ENCODE data around the gene EEF2K.
A peak's percentile ranks its signal among the peaks of the same experiment; 100 is the strongest.

EEF2K gene

DNA sequence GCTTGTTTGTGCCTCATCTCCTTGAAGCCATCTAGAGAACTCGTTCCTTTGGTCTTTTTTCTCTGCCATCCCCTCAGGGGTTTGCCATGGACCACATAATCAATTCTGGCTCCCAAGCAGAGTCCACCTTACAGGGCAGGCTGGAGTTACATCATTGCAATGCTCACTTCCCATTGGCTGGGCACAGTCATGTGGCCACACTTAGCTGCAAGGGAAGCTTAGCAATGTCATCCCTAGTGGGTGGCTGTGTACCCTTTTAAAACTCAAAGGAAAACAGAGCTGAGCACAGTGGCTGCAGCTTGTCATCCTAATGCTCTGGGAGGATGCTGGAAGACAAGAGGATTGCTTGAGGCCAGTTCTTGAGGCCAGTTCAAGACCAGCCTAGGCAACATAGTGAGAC, 49.3 kb downstream of the EEF2K start:
- no peak for DNase-seq

DNA sequence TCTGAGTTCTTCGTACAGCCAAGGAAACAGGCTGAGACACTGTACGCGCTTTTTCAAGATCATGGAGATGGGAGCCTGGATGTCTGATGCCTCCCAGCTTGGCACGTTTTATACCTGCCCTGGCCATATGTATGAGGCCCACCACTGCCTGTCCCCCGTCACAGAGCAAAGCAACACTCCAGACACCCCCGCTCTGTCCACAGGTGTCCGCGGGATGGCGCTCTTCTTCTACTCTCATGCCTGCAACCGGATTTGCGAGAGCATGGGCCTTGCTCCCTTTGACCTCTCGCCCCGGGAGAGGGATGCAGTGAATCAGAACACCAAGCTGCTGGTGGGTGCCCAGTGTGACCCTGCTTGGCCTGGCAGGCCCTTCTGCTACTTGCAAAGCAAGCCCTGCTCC, 51.4 kb downstream of the EEF2K start:
- DNase-seq: no peak

DNA sequence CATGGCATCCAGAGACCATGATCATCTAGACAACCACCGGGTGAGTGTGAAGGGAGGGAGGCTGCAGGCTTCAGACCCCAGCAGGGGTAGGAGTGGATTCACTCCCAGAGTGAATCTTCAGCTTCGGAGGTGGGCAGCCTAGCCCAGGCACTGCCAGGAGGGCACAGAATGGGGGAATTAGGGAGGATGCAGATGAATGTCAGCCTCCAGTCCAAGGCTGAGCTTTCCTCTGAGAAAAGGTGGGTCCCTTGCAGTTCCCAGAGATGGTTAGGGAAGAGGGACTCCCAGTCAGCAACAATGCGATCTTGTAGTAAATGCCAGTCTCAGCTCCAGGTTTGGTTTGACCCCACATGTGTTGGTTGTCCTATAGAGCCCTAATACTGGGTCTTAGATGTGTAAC, 54.4 kb downstream of the EEF2K start:
- DNase-seq: no peak

DNA sequence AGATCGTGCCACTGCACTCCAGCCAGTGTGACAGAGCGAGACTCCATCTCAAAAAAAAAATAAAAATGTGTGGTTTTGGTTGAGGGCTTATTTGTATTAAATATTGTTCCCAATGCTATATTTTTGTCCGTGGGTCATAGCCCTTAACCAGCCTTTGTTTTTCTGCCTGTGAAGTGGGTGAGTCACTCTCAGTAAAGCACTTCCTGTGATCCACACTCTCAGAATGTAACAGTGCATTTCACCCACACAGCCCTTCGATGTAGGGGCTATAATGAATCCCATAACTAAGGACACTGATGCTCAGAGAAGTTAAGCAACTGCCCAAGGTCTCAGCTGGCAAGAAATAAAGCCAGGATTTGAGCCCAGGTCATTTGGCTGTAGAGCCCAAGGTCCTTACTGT, 56.4 kb downstream of the EEF2K start:
- DNase-seq: no peak

DNA sequence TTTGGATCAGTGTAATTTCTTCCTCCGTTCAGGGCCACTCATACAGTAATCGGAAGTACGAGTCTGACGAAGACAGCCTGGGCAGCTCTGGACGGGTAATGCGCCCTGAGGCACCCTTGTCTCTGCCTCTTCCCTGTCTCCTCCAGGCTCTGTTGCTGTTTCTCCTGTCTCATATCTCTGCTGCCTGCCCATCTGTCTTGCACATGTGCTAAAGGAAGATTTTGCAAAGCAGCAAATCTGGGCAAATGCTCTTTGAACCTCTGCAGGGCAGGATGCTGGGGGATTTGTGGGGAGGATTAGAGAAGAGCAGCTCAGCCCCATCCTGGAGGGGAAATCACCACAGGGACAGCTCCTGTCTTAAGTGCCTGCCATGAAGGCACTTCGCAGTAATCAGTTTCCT, 58.7 kb downstream of the EEF2K start:
- DNase-seq: no peak

DNA sequence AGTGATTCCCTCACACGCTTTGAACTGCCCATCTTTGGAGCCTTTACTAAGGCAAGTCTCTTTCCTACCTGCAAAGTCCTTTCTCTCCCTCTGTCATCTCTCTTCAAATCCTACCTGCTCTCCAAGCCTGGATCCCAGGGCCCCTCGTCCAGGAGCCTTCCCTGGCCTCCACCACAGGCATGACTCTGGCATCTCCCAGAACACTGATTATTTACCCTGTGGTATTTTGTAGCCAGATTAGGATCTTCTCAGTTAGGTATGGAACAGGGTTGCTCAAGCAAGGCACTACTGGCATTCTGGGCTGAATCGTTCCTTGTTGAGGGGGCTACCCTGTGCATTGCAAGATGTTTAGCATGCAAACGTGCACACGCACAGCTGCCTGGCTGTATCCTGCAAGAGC, 59.3 kb downstream of the EEF2K start:
- no peak for DNase-seq

DNA sequence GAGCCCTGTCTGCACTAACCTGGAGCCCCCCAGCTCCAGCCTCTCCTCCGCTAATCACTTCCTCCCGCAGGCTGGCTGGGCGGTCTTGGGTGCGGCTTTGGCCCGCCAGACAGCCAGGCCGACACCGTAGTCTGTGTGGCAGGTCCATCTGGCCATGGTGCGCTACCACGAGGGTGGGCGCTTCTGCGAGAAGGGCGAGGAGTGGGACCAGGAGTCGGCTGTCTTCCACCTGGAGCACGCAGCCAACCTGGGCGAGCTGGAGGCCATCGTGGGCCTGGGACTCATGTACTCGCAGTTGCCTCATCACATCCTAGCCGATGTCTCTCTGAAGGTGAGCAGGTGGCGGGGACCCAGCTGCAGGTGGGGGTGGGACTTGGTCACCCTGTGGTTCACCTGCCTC, 60.5 kb downstream of the EEF2K start:
- no peak for DNase-seq

DNA sequence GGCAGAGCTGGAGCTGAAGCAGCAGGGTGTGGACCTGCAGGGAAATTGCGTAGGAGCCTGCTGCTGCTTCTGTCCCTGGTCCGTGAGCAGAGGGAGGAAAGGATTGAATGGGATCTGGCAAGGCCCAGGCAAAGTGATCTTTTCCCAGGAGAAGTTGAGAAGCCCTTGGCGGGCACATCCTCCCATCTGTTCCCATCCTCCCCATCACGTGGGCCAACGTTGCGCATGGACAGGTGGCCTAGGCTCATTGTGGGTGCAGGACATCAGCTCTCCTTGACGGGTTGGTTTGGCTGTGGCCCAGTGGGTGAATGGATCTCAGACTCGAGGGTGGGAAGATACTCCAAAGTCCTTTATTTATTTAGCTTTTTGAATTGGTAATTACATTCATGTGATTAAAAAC, 61.7 kb downstream of the EEF2K start:
- DNase-seq: no peak

DNA sequence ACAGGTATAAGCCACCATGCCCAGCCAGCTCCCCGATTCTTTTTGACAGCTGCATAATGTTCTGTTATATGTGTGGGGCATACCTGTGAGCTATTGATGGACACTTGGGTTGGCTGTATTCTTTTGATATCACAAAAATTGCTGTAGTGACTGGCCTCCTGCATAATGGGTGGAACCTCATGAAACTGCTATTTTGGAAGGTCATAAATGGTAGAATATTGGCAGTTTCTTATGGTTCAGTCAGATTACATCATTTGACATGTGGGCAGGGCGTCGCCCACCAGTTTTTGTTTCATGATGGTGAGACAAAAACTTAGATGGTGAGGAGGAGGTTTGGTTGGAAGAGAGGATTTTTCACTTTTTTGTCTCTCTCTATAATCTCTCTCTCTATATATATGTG, 64.4 kb downstream of the EEF2K start:
- no peak for DNase-seq

DNA sequence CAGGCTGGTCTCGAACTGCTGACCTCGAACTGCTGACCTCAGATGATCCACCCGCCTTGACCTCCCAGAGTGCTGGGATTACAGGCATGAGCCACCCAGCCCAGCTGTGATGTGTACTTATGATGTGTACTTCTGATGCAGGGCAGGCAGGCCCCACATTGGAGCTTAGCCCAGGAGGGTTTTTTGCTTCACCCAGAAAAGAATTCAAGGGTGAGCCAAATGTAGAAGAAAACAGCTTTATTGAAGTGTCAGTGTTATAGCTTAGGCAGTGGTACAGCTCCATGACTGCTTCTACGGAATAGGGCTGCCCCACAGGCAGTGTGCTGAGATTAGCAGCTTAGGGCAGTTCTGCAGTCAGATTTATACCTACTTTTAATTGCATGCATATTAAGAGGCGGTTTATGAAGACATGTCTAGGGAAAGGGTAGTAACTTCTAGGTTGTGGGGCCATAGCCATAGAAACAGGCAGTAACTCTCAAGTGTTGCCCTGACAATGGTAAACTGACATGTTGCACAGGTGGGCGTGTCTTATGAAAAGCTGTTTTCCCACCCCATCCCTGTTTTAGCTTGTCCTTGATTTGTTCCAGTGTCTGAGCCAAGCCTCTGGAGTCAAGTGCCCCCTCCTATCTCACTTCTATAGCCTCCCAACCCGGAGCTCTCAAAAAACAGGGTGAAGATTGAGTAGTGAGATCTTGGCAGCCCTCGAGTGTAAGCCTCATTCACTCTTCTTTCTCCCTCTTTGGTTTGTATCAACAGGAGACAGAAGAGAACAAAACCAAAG, 67.0 kb downstream of the EEF2K start:
- DNase-seq: no peak

DNA sequence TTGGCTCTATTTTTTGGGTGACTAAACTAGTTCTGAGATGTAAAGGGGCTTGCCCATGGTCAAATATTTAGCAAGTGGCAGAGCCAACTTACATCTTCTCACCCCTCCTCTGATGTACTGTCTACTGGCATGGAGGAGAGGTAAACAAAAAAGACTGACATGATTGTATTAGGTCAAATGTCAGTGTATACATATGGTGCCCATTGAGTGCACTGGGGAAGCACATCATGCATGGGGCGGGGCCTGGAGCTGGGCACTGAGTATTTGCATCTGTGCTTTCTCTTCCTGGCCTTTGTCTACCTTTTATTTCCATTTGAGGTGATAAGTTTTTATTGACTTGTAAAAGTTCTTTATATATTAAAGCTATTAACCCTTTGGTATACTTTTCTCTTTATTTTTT, 68.8 kb downstream of the EEF2K start:
- DNase-seq: no peak

DNA sequence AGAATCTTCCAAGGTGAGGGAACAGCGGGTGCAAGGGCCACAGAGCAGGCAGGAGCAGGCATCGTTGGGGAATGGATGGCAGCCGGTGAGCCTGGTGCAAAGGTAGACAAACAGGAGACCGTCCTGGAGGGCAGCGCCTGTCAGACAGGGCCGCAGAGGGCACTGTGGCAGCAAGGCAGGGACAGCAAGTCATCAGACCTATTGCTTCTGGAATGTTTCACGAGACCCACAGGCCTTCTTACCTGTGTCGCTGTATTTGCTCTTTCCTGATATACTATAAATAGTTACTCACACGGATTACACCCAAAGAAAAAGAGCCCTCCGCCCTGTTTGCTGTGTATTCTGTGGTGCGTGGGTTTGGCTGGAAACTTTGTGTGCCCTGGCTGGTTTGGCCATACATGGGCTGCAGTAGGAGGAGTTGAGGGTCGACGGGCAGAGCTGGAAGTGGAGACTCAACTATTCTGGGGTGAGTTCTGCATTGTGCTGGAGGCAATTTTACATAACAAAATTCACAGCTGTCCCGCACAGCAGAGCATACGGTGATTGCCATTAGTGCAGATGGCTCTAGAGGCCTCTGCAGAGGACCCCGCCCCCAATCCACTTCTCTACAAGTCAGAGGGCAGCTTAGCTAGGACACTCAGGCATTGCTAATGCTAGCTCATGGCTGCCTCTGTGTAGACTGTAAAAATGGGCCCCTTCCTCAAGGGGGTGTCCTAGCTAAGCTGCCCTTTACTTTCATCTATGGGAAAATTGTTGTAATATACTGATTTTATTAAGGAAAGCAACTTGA, 72.6 kb downstream of the EEF2K start:
- no peak for DNase-seq

DNA sequence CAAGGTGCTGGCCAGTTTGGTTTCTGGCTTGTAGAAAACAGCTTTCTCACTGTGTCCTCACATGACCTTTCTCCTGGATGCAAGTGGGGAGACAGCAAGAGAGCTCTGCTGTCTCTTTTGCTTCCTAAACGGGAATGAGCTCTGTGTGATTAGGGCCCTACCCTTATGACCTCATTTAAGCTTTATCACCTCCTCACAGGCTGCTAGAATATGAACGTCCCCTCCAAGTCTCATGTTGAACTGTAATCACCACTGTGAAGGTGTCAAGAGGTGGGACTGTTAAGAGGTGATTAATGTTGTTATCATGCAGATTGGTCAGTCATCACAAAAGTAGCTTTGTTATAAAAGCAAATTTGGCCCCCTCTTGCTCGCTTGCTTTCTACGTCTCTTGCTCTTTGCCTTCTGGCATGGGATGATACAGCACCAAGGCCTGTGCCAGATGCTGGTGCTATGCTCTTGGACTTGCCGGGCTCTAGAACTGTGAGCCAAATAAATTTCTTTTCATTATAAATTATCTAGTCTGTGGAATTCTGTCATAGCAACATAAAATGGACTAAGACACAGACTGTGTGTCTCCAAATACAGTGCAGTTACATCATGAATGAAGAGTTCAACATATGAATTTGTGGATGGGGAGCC, 76.3 kb downstream of the EEF2K start:
- DNase-seq: no peak

DNA sequence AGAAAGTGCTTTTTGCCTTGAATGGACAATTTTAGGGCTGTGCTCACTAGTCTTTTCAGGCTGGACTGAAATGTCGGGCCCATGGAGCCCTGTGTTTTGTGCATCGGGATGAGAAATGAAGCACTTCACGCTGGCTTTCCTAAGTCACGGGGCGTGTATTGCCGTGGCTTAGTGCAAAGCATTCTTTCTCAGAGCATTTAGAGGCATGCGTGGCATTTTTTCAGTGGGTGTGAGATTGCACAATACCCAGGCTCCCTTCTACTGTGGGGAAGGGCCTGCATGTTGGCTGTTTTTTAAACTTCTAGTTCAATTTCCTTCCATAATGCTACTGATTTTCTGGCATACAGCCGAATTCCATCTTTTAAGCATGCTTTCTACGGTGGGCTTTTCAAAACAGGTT, 78.6 kb downstream of the EEF2K start:
- no peak for DNase-seq

DNA sequence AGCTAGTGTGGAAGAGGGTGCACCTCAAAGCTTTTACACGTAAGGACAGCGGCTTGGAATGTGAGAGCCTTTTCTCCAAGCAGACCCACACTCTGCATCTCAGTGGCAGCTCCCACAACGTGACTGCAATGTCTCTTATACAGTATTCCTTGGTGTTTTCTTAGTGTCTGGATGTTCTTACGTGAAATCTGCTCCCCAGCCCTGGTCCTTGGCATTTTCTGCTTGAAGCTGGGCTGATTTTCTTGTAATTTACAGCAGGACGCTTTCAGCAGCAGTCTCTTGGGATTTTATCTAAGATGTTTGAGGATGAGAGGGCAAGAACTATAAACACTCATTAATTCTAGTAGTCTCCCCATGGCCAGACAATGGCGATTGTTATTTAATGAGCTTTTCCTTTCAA, 79.0 kb downstream of the EEF2K start:
- no peak for DNase-seq

DNA sequence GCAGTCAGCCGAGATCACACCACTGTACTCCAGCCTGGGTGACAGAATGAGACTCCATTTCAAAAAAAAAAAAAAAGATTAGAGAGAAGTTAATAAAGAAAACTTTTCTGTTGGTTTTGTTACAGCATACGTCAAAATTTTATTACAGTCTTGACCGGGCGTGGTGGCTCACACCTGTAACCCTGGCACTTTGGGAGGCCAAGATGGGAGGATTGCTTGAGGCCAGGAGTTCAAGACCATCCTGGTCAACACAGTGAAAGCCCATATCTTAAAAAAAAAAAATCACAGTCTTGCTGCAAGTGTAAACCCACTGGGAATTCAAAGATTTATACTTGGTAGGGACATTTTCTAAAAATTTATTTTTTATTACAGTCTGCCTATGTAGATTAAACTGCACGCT, 84.9 kb downstream of the EEF2K start:
- no peak for DNase-seq

DNA sequence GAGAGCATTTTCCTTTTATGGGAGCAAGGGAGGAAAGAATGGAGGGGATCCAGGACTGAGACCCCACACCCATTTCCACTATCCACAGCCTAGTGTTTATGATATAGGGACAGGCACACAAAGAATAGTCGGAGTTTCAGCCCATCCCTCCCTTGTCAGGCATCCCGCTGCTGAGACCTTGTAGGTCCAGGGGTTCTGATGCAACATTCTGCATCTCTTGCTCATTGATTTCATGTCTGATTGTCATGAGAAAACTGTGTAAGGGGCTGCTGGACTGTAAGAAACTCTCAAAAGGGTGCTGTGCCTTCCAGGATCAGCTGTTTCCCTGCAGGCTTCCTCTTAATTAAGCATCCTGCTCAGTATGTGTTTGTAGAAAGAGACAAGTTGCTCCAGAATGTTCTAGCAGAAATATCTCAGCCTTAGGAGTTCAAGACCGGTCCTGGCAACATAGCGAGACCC, 85.8 kb downstream of the EEF2K start:
- DNase-seq: no peak

DNA sequence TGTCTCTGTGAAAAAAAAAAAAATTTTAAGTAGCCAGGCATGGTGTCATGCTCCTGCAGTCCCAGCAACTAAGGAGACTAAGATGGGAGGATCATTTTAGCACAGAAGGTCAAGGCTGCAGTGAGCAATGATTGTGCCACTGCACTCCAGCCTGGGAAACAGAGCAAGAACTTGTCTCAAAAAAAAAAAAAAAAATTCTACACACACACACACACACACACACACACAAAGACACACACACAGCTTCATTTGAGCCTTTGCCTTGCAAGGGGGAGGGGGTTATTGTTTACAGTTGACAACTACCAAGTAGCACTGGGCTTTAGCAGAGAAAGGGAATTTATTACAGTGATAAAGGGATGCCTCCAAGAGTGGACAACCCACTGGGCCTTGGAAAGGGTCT, 86.2 kb downstream of the EEF2K start:
- DNase-seq: no peak

DNA sequence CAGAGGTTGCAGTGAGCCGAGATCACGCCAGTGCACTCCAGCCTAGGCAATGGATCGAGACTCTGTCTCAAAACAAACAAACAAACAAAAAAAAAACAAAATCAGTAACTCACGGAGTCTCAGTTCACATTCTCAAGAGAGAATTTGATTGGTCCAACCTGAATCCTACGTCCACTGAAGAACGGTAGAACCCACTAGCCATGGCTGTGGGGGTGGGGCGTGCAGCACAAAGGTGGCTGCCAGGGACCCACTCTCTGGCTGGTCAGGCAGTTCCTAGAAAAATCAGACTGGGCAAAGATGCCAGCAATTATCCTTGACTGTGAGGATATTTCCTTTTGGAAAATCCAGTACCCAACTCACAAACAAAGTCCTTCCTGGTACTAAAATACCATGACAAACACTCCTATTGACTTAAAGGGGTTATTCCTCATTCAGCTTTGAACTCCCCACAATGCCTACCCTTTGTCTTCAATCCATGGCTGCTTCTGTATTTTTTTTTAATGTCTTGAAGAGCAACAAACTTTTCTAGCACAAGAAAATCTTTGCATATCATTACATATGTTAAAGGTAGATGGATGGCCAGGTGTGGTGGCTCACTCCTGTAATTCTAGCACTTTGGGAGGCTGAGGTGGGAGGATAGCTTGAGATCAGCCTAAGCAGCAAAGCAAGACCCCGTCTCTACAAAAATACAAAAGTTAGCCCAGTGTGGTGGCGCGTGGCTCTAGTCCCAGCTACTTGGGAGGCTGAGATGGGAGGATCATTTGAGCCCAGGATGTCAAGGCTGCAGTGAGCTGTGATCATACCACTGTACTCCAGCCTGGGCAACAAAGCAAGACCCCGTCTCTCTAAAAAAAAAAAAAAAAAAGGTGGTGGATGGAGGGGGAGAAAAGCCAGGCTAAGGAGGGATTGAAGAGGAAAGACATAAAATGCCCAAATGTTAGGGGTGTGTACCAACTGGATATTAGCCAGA, 87.3 kb downstream of the EEF2K start:
- no peak for DNase-seq

DNA sequence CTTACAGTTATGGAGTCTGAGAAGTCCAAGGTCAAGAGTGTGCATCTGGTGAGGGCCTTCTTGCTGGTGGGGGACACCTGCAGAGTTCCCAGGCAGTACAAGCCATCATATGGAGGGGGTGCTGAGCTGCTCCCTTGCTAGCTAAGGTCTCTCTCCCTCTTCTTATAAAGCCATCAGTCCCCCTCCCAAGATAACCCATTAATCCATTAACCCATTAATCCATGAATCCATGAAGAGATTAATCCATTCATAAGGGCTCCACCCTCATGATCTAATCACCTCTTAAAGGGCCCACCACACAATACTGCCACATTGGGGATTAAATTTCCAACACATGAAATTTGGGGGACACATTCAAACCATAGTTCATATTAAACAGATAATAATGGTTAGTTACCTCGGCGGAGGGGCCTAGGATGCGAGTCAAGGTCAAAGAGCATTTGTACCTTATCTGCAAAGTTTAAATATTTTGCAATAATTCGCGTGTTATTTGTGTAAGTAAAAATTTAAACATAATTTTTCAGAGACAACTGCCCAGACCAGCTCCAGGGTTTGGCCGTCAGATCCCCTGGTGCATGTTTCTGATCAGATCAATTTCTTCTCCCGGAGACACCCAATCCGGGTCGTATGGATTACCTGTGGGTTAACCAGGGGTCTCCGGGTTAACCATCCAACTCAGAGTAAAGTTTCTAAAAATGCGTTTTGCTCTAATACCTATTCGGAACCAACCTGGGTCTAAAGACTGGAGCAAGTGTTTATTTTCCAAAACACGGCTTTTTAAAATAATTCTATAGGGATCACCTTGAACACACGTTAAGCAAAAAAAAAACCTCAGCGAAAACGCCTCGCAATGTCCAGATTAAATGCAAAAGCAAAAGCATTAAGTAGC, 90.4 kb downstream of the EEF2K start:
- DNase-seq: no peak

DNA sequence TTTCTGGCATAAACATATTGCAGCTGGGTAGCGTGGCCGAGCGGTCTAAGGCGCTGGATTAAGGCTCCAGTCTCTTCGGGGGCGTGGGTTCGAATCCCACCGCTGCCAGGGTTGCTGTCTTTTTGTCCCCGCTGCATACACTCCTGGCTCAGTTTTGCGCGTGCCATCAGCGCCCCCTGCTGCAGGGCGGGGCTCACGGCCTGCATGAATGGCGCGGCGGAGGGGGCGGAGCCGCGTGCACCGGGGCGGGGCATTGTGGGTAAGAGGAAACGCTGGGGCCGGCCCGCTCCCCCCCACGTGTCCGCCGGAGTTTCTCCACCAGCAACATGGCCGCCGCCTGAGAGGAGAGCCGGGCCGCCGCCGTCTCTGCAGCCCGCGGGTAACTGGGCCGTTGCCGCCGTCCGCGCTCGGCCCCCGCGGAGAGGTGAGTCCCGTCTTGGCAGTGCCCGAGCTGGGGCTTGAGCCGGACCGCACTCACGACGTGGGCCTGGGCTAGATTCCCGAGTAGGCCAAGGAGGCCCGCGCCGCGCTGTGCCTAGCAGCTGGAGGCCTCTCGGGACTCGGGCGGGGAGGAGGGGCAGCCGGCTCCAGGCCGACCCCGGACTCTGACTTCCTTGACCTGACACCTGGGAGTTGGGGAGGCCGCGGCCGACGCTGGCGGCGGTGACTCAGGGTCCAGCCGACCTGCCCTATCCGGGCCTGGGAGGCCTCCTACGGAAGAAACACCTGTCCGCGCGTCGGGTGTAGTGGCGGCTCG, 91.2 kb downstream of the EEF2K start, which contains the start of gene POLR3E:
POLR3E (plus strand) TSS at position 296 of the 757 bp plus-strand sequence. CDS start 5,560 bp downstream, outside the sequence.
- DNase-seq: peak; percentile 78
